ENCODE data around the gene MAML2.

- TF ChIP-seq GATA2 (IDR thresholded peaks at IDR 0.05; ENCODE audit: low read depth, low read length) (no peak), GATA3 (IDR thresholded peaks at IDR 0.05; ENCODE audit: low read depth, low read length) (no peak)
These were observed 108.0 kb downstream of the MAML2 start for GRCh38 chr11:96234866-96235441.
